HG02943 (cell line): ENCODE measurements around the gene ACSM5.
"Not testable (repeated sequence)": the region's sequence is repeated elsewhere in the genome, so short reads cannot be mapped to it uniquely, and the experiment has no call there.

ENCODE experiments used
- ATAC-seq: cut with Tn5 transposase; IDR thresholded peaks from one replicate; pipeline ENCODE4 v1.9.1; 2021; ENCODE audit warnings: mild to moderate bottlenecking, low read depth, moderate library complexity; ENCODE audit not compliant: unreplicated experiment

ACSM5 gene

GRCh38 chr16:20441859-20442258, 32.5 kb downstream of the ACSM5 start:
- not testable (repeated sequence) for ATAC-seq

GRCh38 chr16:20446652-20447393, 37.5 kb downstream of the ACSM5 start:
- not testable (repeated sequence) for ATAC-seq

- not testable (repeated sequence) for ATAC-seq
These were observed 42.0 kb downstream of the ACSM5 start, which contains the start of gene ACSM2A for GRCh38 chr16:20451364-20451763. Gene ACSM2A, plus strand, starts transcription at chr16:20451521. Its CDS starts 8,594 bp downstream, at chr16:20460115.

GRCh38 chr16:20453633-20454032, 44.3 kb downstream of the ACSM5 start:
- not testable (repeated sequence) for ATAC-seq

- ATAC-seq: not testable (repeated sequence)
These were observed 49.9 kb downstream of the ACSM5 start for GRCh38 chr16:20459227-20459626.

GRCh38 chr16:20460313-20460712, 51.0 kb downstream of the ACSM5 start:
- ATAC-seq: not testable (repeated sequence)

- not testable (repeated sequence) for ATAC-seq
These were observed 59.6 kb downstream of the ACSM5 start for GRCh38 chr16:20468954-20469353.

GRCh38 chr16:20469930-20470329, 60.6 kb downstream of the ACSM5 start:
- not testable (repeated sequence) for ATAC-seq

GRCh38 chr16:20470732-20471131, 61.4 kb downstream of the ACSM5 start:
- ATAC-seq: not testable (repeated sequence)

GRCh38 chr16:20477188-20477744, 67.9 kb downstream of the ACSM5 start:
- ATAC-seq: not testable (repeated sequence)

GRCh38 chr16:20483989-20484388, 74.7 kb downstream of the ACSM5 start:
- ATAC-seq: not testable (repeated sequence)

GRCh38 chr16:20484726-20485125, 75.4 kb downstream of the ACSM5 start:
- no peak for ATAC-seq

- ATAC-seq: no peak
These were observed 76.1 kb downstream of the ACSM5 start for GRCh38 chr16:20485408-20485807.
